Gastrocnemius medialis (tissue), 4 donors: ENCODE results near the gene ELF4. TPM values are rescaled to one million over a fixed set of nuclear protein-coding genes. Genes with fewer than 3 reads are reported as not detected.

Experiments used
- ATAC-seq, 2 donors: fragments of 150-250 bp; one replicate each; pipeline ENCODE4 v1.9.1; 2016
- DNase-seq, 2 donors: peaks; one replicate each; pipeline ENCODE4 v3.0.0-alpha.2; 2019
- H3K27ac ChIP-seq, 4 donors: fragments of 200-600 bp; sonication (generic); 1 replicate in 1 of 4; 2 replicates in 3 of 4; pipeline ENCODE4 v1.5.1; 2016 to 2018; ENCODE audit warnings: mild to moderate bottlenecking in 2 of 4, moderate library complexity in 1 of 4
- H3K27me3 ChIP-seq, 3 donors: fragments of 200-600 bp; sonication (generic) in 2 of 3; 1 replicate in 1 of 3; 2 replicates in 2 of 3; pipeline versions ENCODE4 v1.5.1 to v1.6.0; 2016 to 2019; ENCODE audit warnings: mild to moderate bottlenecking in 1 of 3, moderate library complexity in 1 of 3
- H3K36me3 ChIP-seq, 2 donors: fragments of 200-600 bp; sonication (generic) in 1 of 2; one replicate each; pipeline ENCODE4 v1.5.1; 2017 to 2018
- H3K4me1 ChIP-seq, 2 donors: fragments of 200-600 bp; sonication (generic) in 1 of 2; one replicate each; pipeline ENCODE4 v1.5.1; 2016 to 2017; ENCODE audit warnings: mild to moderate bottlenecking in 2 of 2
- H3K4me3 ChIP-seq, 4 donors: fragments of 200-600 bp; sonication (generic) in 3 of 4; 1 replicate in 1 of 4; 2 replicates in 3 of 4; pipeline ENCODE4 v1.5.1; 2016 to 2019; ENCODE audit warnings: mild to moderate bottlenecking in 2 of 4
- H3K9me3 ChIP-seq, 3 donors: fragments of 200-600 bp; sonication (generic) in 2 of 3; 1 replicate in 1 of 3; 2 replicates in 2 of 3; pipeline ENCODE4 v1.5.1; 2016 to 2019
- CTCF ChIP-seq, 5 experiments: fragments of 450-650 bp in 3 of 5; fragments of 200-600 bp in 2 of 5; sonication (generic) in 2 of 5; IDR thresholded peaks in 4 of 5; conservative IDR thresholded peaks in 1 of 5; 1 replicate in 4 of 5; 2 replicates in 1 of 5; pipeline ENCODE4 v1.5.1; 2016 to 2019; ENCODE audit warnings: antibody characterized with exemption in 5 of 5, mild to moderate bottlenecking in 3 of 5, moderate library complexity in 3 of 5
- POLR2A ChIP-seq, 2 donors: fragments of 450-650 bp; IDR thresholded peaks; one replicate each; pipeline ENCODE4 v1.6.1; 2017; ENCODE audit warnings: antibody characterized with exemption in 2 of 2, mild to moderate bottlenecking in 2 of 2, moderate library complexity in 2 of 2
- in situ Hi-C, 4 donors: fragments of 200-750 bp; cut with MboI; loops; one replicate each; pipeline versions ENCODE4 v1.15.0 to v1.8.0; 2017; ENCODE audit warnings: low sequenced_read_pairs in 4 of 4
- intact Hi-C: fragments of 100-400 bp; cut with DNase I; formaldehyde crosslinking; loops from one replicate; pipeline ENCODE4 v1.15.1; 2023; ENCODE audit warnings: low total_unique reads
- total RNA-seq, 4 donors: library from RNA; depleted of rRNA; stranded (reverse); fragments of >200 nt; gene quantifications; one replicate each; pipeline versions ENCODE4 v1.1.0 to v1.2.3, GENCODE V29; 2016

The ELF4 gene
- total RNA-seq, 4 donors from 2014 or later: 0.70 to 2.3 (median 1.4) TPM

- Histone ChIP-seq H3K27ac (peak overlapping the region in 1 of 4 donors; percentile 6), H3K36me3 (no peaks in the 10 kb centered on the region), H3K9me3 (no peaks in the 10 kb centered on the region), H3K4me3 (no peak overlapping the region), H3K27me3 (no peaks in the 10 kb centered on the region), H3K4me1 (peaks cover 4 to 5% of the 10 kb centered on the region in 2 donors)
- intact Hi-C loops (no loop called here), in situ Hi-C loops (no loop called here)
- TF ChIP-seq CTCF (IDR thresholded peaks at IDR 0.05 in 4 of 5, conservative IDR thresholded peaks at IDR 0.05 in 1 of 5) (no peak), POLR2A (IDR thresholded peaks at IDR 0.05) (no peak)
- no peak for ATAC-seq
- no peak for DNase-seq
Measured at GRCh38 chrX:130097507-130098209, 12.6 kb downstream of the ELF4 start.

- no peak for DNase-seq
- TF ChIP-seq CTCF (IDR thresholded peaks at IDR 0.05 in 4 of 5, conservative IDR thresholded peaks at IDR 0.05 in 1 of 5) (no peak), POLR2A (IDR thresholded peaks at IDR 0.05) (no peak)
- no peak for ATAC-seq
- no peak overlapping the region for H3K4me3 ChIP-seq
- no peak overlapping the region for H3K27ac ChIP-seq
- intact Hi-C loops: no loop called here
- in situ Hi-C loops: no loop called here
- H3K9me3 ChIP-seq: no peaks in the 10 kb centered on the region
- H3K27me3 ChIP-seq: no peaks in the 10 kb centered on the region
- H3K4me1 ChIP-seq: peaks cover 4 to 5% of the 10 kb centered on the region in 2 donors
- H3K36me3 ChIP-seq: no peaks in the 10 kb centered on the region
Measured at GRCh38 chrX:130095249-130096030, 14.9 kb downstream of the ELF4 start.

- Histone ChIP-seq H3K27ac (no peak overlapping the region), H3K4me1 (peaks cover 1 to 5% of the 10 kb centered on the region in 2 donors), H3K36me3 (no peaks in the 10 kb centered on the region), H3K27me3 (no peaks in the 10 kb centered on the region), H3K9me3 (no peaks in the 10 kb centered on the region), H3K4me3 (no peak overlapping the region)
- no peak for DNase-seq
- TF ChIP-seq POLR2A (IDR thresholded peaks at IDR 0.05): no peak
- TF ChIP-seq CTCF (IDR thresholded peaks at IDR 0.05 in 4 of 5, conservative IDR thresholded peaks at IDR 0.05 in 1 of 5): no peak
- intact Hi-C loops: no loop called here
- no peak for ATAC-seq
- in situ Hi-C loops: no loop called here
Measured at GRCh38 chrX:130094696-130095095, 15.6 kb downstream of the ELF4 start.

GRCh38 chrX:130093271-130093670 lies 17.0 kb downstream of the ELF4 start:
- intact Hi-C loops (no loop called here), in situ Hi-C loops (no loop called here)

More at GRCh38 chrX:130093271-130093670, 17.0 kb downstream of the ELF4 start:
- ATAC-seq (no peak), DNase-seq (no peak)
- Histone ChIP-seq H3K4me1 (no peaks in the 10 kb centered on the region), H3K4me3 (no peak overlapping the region), H3K9me3 (no peaks in the 10 kb centered on the region), H3K27ac (no peak overlapping the region), H3K36me3 (no peaks in the 10 kb centered on the region), H3K27me3 (no peaks in the 10 kb centered on the region)
- TF ChIP-seq CTCF (IDR thresholded peaks at IDR 0.05 in 4 of 5, conservative IDR thresholded peaks at IDR 0.05 in 1 of 5) (no peak), POLR2A (IDR thresholded peaks at IDR 0.05) (no peak)
